ENCODE measurements around the gene CCDC50. TPM values are rescaled to one million over a fixed set of nuclear protein-coding genes. Genes with fewer than 3 reads are reported as not detected.

CCDC50 gene
- total RNA-seq, 4 donors from 2014 or later: 137 to 221 (median 160) TPM

DNA sequence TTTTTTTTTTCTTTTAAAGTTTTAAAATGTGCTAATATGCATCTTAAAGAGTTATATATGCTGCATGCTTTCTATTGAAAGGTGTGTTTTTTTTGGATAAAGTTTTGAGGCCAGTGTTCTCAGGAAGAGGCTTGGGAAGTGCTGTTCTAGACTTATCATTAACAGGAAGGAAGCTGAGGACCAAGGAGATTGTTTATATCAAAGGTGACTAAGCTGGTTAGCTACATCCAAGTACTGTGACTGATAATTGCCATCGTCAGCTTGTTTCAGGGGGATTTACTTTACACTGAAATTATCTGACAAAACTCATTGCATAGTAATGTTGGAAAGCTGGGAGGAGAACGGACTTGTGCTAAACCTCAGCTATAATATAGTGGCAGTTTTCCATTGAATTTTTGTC is 37.5 kb downstream of the CCDC50 start:
- TF ChIP-seq, protein P1, sequence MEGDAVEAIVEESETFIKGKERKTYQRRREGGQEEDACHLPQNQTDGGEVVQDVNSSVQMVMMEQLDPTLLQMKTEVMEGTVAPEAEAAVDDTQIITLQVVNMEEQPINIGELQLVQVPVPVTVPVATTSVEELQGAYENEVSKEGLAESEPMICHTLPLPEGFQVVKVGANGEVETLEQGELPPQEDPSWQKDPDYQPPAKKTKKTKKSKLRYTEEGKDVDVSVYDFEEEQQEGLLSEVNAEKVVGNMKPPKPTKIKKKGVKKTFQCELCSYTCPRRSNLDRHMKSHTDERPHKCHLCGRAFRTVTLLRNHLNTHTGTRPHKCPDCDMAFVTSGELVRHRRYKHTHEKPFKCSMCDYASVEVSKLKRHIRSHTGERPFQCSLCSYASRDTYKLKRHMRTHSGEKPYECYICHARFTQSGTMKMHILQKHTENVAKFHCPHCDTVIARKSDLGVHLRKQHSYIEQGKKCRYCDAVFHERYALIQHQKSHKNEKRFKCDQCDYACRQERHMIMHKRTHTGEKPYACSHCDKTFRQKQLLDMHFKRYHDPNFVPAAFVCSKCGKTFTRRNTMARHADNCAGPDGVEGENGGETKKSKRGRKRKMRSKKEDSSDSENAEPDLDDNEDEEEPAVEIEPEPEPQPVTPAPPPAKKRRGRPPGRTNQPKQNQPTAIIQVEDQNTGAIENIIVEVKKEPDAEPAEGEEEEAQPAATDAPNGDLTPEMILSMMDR (IDR thresholded peaks at IDR 0.05; ENCODE audit: low read depth): no peak

DNA sequence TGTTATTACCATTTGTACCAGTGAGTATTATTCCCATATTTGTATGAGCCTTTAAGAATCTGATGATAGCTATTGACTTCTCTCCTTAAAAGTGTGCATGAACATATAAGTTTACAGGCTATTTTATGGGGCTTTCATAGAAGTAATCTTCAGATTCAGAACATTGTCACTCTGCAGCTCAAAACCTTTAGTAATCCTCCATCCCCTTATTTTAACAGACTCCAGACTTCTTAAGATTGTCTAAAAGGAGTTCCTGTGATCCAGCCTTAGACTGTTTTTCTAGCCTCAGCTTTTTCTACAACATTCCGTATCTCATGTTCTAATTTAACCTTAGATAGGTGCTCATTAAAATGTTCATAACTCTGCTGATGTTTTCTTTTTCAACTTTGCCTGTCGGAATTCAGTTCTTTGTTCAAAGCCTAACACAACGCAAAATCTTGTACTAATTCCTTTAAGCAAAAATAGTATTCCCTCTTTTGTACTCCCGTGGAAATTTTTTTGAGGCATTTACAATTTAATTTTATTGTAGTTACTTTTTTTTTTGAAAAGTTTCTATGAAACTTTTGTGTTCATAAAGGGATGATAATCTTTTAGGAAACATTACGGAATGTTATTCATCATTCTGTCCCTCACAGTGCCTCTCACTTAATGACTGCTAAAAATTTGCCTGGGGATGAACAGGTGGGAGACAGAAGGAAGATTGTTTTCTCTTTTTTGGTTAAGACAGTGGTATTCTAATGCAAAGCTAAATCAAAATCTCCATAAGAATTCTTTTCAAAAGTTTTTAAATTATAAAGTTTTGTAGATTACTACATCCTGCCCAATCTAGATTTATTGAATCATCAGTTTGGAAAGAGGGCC is 39.8 kb downstream of the CCDC50 start:
- TF ChIP-seq, protein P1 (IDR thresholded peaks at IDR 0.05; ENCODE audit: low read depth): no peak

GRCh38 chr3:191369616-191370010 is 40.4 kb downstream of the CCDC50 start:
- TF ChIP-seq, protein P1 (IDR thresholded peaks at IDR 0.05; ENCODE audit: low read depth): no peak

DNA sequence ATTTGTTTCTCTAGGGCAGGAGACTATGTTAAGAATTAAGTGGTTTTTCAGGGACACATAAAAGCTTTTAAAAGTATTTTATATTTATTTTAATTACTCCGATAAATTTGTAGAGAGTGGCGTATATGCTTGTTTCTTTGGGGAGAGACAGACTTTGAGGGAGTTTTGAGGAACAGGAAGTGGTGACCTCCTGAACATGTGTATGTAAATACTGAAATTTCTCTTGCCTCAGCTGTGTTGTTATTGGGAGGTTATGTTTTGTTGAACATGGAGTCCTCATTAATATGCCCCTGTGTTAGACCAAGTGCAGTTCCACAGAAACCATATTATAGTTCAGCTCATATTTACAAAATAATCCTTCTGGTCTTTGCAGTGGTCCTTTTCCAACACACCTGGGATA is 42.9 kb downstream of the CCDC50 start:
- TF ChIP-seq, protein P1 (IDR thresholded peaks at IDR 0.05; ENCODE audit: low read depth): no peak

DNA sequence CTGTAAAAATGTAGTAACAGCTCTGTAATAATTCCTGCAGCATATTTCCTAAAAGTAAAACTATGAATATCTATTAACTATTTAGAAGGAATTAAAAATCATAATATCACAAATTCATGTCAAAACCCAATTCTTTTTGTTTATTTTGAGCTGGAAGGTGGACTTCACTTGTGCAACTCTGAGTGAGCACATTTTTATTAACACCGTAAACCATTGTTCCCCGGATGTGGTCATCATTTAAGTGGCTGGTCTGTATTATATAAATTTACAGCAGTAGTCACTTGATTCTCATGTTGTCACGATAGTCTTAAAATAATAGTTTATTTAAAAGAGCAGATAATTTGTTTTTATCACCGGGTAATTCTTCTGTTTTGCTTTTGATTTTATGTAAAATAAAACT is 44.1 kb downstream of the CCDC50 start:
- TF ChIP-seq, protein P1 (IDR thresholded peaks at IDR 0.05; ENCODE audit: low read depth): no peak

GRCh38 chr3:191376516-191377141 is 47.4 kb downstream of the CCDC50 start:
- TF ChIP-seq, protein P1 (IDR thresholded peaks at IDR 0.05; ENCODE audit: low read depth): no peak

DNA sequence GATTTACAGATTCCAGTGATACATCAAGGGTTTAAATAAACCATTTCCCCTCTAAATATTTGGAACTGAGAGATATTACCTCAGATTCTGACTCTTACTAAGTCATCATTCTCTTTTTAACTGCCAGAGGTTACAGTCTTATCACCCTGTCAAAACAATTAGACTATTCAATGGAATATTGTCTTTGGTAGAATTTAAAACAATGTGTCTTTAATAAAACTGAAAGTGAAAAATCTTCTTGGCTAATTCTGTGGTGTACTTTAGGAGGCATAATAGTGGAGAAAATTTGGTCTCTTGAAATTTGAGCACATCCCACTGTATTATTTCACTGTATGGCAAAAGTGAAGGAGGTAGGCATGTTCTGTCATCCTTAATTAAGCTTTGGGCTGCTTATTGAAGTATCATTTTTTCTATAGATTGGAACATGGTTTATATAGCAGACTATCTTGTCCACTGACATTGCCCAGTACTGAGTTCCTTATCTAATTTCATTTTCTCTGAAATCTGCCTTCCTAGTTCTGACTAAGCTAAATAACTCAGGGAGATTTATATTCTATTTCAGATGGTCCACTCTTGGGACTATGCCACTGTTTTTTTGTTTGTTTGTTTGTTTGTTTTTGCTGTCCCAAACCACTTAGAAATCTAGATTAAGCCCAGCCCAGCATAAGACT is 49.1 kb downstream of the CCDC50 start:
- TF ChIP-seq, protein P1 (IDR thresholded peaks at IDR 0.05; ENCODE audit: low read depth): no peak

Measured in subcutaneous adipose tissue (tissue), 4 donors.